Glomerular visceral epithelial cell (primary cell): Measurements from ENCODE around the gene SHQ1.
"Not testable (repeated sequence)": the region's sequence is repeated elsewhere in the genome, so short reads cannot be mapped to it uniquely, and the experiment has no call there.

Source experiments
- DNase-seq: peaks from one replicate; pipeline ENCODE4 v3.0.0-alpha.2; 2016; ENCODE audit errors: extremely low spot score

The SHQ1 gene

GRCh38 chr3:72800869-72801268 lies 47.4 kb downstream of the SHQ1 start:
- no peak for DNase-seq

GRCh38 chr3:72798552-72799195 lies 49.6 kb downstream of the SHQ1 start:
- DNase-seq = no peak

GRCh38 chr3:72797773-72798543 lies 50.3 kb downstream of the SHQ1 start:
- DNase-seq = peak; percentile 26

- no peak for DNase-seq
Measured at GRCh38 chr3:72794079-72794478, 54.2 kb downstream of the SHQ1 start.

GRCh38 chr3:72791161-72791560 lies 57.1 kb downstream of the SHQ1 start:
- DNase-seq = peak; percentile 6

- no peak for DNase-seq
Measured at GRCh38 chr3:72789786-72790185, 58.5 kb downstream of the SHQ1 start.

GRCh38 chr3:72788232-72788631 lies 60.0 kb downstream of the SHQ1 start:
- not testable (repeated sequence) for DNase-seq

GRCh38 chr3:72786668-72787067 lies 61.6 kb downstream of the SHQ1 start:
- no peak for DNase-seq

GRCh38 chr3:72784226-72784625 lies 64.0 kb downstream of the SHQ1 start:
- DNase-seq = no peak

- no peak for DNase-seq
Measured at GRCh38 chr3:72782521-72782920, 65.7 kb downstream of the SHQ1 start.

GRCh38 chr3:72769758-72770540 lies 78.3 kb downstream of the SHQ1 start:
- no peak for DNase-seq

GRCh38 chr3:72768936-72769335 lies 79.3 kb downstream of the SHQ1 start:
- no peak for DNase-seq

GRCh38 chr3:72768481-72768880 lies 79.8 kb downstream of the SHQ1 start:
- no peak for DNase-seq

GRCh38 chr3:72768006-72768441 lies 80.2 kb downstream of the SHQ1 start:
- no peak for DNase-seq

GRCh38 chr3:72766866-72767265 lies 81.4 kb downstream of the SHQ1 start:
- no peak for DNase-seq

GRCh38 chr3:72763751-72764440 lies 84.3 kb downstream of the SHQ1 start:
- DNase-seq = peak; percentile 5

- no peak for DNase-seq
Measured at GRCh38 chr3:72761410-72761809, 86.8 kb downstream of the SHQ1 start.

GRCh38 chr3:72760225-72760624 lies 88.0 kb downstream of the SHQ1 start:
- DNase-seq = no peak

- no peak for DNase-seq
Measured at GRCh38 chr3:72756900-72757299, 91.3 kb downstream of the SHQ1 start.

GRCh38 chr3:72754582-72754981 lies 93.7 kb downstream of the SHQ1 start:
- no peak for DNase-seq

- DNase-seq = peak; percentile 50
Measured at GRCh38 chr3:72753495-72753894, 94.8 kb downstream of the SHQ1 start.

GRCh38 chr3:72750405-72750965 lies 97.8 kb downstream of the SHQ1 start:
- DNase-seq = no peak
